ENCODE data around the gene CHST1. TPM values are rescaled to one million over a fixed set of nuclear protein-coding genes. Genes with fewer than 3 reads are reported as not detected.

Gene CHST1
- total and polyA plus RNA-seq, 8 donors: 3.1 to 10.2 (median 5.6) TPM

DNA sequence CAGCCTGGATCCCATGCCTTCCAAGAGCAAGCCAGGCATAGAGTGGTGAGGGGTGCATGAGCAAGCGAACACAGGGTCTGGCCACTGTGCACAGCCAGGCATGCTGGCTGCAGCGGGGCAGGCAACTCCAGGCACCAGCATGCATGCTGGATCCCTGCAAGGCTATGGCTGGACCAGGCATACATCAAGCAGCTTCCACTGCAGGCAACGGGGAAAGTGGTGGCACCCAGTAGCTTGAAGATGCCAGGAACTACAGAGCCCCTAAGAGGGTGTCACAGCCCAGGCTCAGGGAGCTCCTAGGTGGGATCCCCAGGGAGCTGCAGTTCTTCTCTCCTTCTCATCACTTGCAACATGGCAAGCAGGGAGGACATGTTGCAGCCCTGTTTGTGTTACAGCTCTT is 45.2 kb downstream of the CHST1 start:
- TF ChIP-seq, protein P1, sequence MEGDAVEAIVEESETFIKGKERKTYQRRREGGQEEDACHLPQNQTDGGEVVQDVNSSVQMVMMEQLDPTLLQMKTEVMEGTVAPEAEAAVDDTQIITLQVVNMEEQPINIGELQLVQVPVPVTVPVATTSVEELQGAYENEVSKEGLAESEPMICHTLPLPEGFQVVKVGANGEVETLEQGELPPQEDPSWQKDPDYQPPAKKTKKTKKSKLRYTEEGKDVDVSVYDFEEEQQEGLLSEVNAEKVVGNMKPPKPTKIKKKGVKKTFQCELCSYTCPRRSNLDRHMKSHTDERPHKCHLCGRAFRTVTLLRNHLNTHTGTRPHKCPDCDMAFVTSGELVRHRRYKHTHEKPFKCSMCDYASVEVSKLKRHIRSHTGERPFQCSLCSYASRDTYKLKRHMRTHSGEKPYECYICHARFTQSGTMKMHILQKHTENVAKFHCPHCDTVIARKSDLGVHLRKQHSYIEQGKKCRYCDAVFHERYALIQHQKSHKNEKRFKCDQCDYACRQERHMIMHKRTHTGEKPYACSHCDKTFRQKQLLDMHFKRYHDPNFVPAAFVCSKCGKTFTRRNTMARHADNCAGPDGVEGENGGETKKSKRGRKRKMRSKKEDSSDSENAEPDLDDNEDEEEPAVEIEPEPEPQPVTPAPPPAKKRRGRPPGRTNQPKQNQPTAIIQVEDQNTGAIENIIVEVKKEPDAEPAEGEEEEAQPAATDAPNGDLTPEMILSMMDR (IDR thresholded peaks at IDR 0.05): no peak
- no peaks in the 10 kb centered on the region for H3K4me1 ChIP-seq
- no peaks in the 10 kb centered on the region for H3K36me3 ChIP-seq
- no peak for ATAC-seq
- no peak overlapping the region for H3K27ac ChIP-seq
- intact Hi-C loops (cut with DNase I): no loop called here
- H3K9me3 ChIP-seq: peaks cover 0 to 19% of the 10 kb centered on the region in 2 donors
- no peak overlapping the region for H3K4me3 ChIP-seq
- peaks cover 0 to 3% of the 10 kb centered on the region in 2 donors for H3K27me3 ChIP-seq
- DNase-seq: no peak

DNA sequence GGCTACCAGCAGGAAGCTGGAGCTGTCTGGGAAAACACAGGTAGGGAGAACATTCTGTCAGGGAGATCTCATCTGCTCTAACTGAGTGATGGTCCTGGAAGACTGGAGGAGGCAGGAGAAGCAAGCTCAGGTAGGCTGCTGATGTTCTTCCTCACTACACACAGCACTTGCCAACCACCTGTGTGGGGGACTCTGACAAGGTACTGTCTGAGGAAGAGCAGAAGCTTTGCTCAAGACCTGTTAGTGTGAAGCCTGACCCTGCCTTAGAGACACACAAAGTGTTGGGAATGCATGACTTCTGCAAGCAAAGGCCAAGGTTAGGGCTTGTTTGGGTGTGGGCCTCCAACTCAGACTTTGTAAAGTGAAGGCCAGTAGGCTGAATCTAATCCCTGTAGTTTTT is 46.5 kb downstream of the CHST1 start:
- H3K27me3 ChIP-seq: peaks cover 0 to 3% of the 10 kb centered on the region in 2 donors
- TF ChIP-seq, protein P1 (IDR thresholded peaks at IDR 0.05): no peak
- H3K36me3 ChIP-seq: no peaks in the 10 kb centered on the region
- peaks cover 0 to 19% of the 10 kb centered on the region in 2 donors for H3K9me3 ChIP-seq
- intact Hi-C loops (cut with DNase I): no loop called here
- ATAC-seq: no peak
- H3K4me3 ChIP-seq: no peak overlapping the region
- H3K27ac ChIP-seq: no peak overlapping the region
- no peak for DNase-seq
- H3K4me1 ChIP-seq: no peaks in the 10 kb centered on the region

DNA sequence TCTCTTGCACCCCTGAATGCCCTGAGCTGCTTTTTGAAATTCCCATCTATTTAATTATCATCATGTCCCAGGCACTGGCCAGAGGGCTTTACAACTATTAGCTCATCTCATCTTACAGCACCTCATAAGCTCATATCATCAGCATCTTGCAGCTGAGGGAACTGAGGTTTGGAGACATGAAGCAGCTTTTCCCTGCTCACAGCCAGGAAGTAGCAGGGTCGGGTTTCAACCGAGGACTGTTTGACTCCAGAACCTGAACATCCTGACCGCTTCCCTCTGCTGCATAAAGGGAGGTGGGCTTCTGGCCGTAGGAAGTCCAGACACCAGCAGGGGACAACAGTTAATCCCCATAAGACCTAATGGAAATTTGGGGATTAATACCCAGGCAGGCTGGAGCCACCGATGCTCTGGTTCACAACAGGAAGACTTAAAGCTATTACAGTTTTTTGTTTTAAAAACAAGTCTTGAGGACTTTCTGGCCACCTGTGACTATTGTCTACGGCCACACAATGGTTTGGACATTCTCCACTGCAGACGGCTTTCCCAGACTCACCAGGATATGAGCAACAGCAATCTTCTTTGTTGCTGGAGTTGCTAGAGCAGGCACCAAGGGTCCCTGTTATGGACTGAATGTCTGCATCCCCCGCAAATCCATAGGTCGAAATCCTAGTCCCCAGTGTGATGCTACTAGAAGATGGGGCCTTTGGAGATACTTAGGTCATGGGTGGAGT is 47.4 kb downstream of the CHST1 start:
- Histone ChIP-seq H3K27me3 (peaks cover 0 to 3% of the 10 kb centered on the region in 2 donors), H3K36me3 (no peaks in the 10 kb centered on the region), H3K4me3 (no peak overlapping the region), H3K27ac (no peak overlapping the region), H3K9me3 (peaks cover 0 to 19% of the 10 kb centered on the region in 2 donors), H3K4me1 (no peaks in the 10 kb centered on the region)
- intact Hi-C loops (cut with DNase I): no loop called here
- TF ChIP-seq, protein P1 (IDR thresholded peaks at IDR 0.05): no peak
- DNase-seq (peak in 1 of 4 donors; percentile 45), ATAC-seq (no peak)

DNA sequence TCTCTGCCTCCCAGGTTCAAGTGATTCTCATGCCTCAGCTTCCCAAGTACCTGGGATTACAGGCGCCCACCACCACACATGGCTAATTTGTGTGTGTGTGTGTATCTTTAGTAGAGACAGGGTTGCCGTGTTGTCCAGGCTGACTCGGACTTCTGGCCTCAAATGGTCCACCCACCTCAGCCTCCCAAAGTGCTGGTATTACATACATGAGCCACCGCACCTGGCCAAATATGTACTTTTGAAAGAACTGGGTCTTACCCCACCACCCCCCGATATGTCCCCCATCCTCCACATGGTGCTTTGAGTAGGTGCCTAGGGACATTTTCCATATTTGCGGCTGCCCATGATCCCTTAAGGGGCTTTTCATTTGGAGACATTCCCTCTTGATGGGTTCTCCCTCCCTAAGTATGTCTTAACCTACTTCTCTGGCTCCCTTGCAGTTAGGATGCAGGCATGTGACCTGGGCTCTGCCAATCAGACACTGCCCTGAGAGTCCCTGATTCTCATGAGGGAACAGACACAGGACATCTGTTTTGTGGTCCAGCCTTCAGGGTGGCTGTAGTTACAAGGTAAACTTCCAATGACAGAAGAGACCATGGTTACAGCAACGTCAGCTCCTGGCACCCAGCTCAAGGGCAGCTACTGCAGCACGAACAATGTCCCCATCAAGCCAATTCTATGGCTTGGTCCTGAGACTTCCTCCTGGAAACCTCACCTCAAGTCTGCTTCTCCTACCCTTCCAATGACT is 48.4 kb downstream of the CHST1 start:
- Histone ChIP-seq H3K4me1 (no peaks in the 10 kb centered on the region), H3K27me3 (peaks cover 0 to 3% of the 10 kb centered on the region in 2 donors), H3K4me3 (no peak overlapping the region), H3K9me3 (peaks cover 0 to 19% of the 10 kb centered on the region in 2 donors), H3K36me3 (no peaks in the 10 kb centered on the region), H3K27ac (no peak overlapping the region)
- no peak for ATAC-seq
- intact Hi-C loops (cut with DNase I): no loop called here
- TF ChIP-seq, protein P1 (IDR thresholded peaks at IDR 0.05): no peak
- DNase-seq: no peak

DNA sequence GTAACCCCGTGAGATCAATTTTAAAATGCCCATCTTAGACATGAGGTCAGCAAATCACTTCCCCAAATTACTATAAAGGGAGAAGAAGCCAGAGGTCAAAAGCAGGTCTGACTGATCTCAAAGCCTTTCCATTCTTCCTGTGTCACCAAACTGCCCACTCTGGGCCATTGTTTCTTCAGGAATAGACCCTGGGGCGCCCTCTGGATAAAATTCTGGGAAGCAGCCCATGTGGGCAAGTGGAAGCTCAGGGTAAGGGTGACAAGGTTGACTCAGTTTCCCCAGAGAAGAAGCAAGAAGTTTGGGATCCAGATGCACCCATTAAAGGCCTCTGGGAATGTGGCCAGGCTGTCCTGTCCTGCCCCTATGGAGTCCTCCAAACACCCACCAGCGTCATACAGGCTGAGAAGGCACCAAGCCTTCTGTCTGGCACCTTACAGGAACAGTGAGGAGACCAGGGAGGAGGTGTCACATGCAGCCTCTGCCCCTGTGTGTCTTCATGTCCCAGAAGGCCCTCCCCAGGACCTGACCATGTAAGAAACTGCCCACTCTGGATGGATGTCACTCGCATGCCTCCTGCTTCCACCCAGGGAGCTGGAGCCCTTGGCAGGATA is 50.1 kb downstream of the CHST1 start:
- DNase-seq: no peak
- no peaks in the 10 kb centered on the region for H3K36me3 ChIP-seq
- H3K27me3 ChIP-seq: peaks cover 0 to under 1% of the 10 kb centered on the region in 2 donors
- H3K4me3 ChIP-seq: no peak overlapping the region
- peaks cover 0 to 4% of the 10 kb centered on the region in 2 donors for H3K9me3 ChIP-seq
- no peaks in the 10 kb centered on the region for H3K4me1 ChIP-seq
- TF ChIP-seq, protein P1 (IDR thresholded peaks at IDR 0.05): no peak
- intact Hi-C loops (cut with DNase I): no loop called here
- no peak overlapping the region for H3K27ac ChIP-seq
- no peak for ATAC-seq

All from left lung (tissue), 10 donors.